Ovary (tissue), 9 donors: Measurements from ENCODE around the gene SYNPO. TPM values are rescaled to one million over a fixed set of nuclear protein-coding genes. Genes with fewer than 3 reads are reported as not detected.

ENCODE experiments used
- DNase-seq, 5 donors: peaks; one replicate each; pipeline ENCODE4 v3.0.0-alpha.2; 2019 to 2020
- H3K27ac ChIP-seq, 2 donors: fragments of 200-600 bp; one replicate each; pipeline versions ENCODE4 v1.5.1 to v1.8.0; 2019 to 2022
- H3K27me3 ChIP-seq: fragments of 200-600 bp; one replicate; pipeline ENCODE4 v1.8.0; 2022
- H3K36me3 ChIP-seq: fragments of 200-600 bp; sonication (generic); one replicate; pipeline ENCODE4 v1.5.1; 2019
- H3K4me1 ChIP-seq: one replicate; pipeline ENCODE4 v1.8.1; 2013; ENCODE audit warnings: mild to moderate bottlenecking, moderate library complexity; ENCODE audit not compliant: insufficient read depth
- H3K4me3 ChIP-seq: fragments of 200-600 bp; sonication (generic); one replicate; pipeline ENCODE4 v1.5.1; 2017
- H3K9me3 ChIP-seq, 2 donors: fragments of 200-600 bp in 1 of 2; sonication (generic) in 1 of 2; one replicate each; pipeline versions ENCODE4 v1.5.1 to v1.8.1; 2013 to 2019; ENCODE audit warnings: mild to moderate bottlenecking in 1 of 2, moderate library complexity in 1 of 2
- EP300 ChIP-seq: sonication (generic); formaldehyde crosslinking; IDR thresholded peaks from one replicate; pipeline ENCODE4 v1.6.1; 2017; ENCODE audit warnings: antibody characterized with exemption
- POLR2A ChIP-seq: fragments of 450-650 bp; IDR thresholded peaks from one replicate; pipeline ENCODE4 v1.6.1; 2017; ENCODE audit warnings: antibody characterized with exemption, mild to moderate bottlenecking, moderate library complexity
- WGBS, 3 donors: extraction: QIAGEN DNeasy Blood & Tissue Kit in 1 of 3; methylation state at CpG; one replicate each; pipeline versions ENCODE4 v1.1.5 to v1.1.7; 2013 to 2017; 5-methylcytosine and 5-hydroxymethylcytosine counted together
- intact Hi-C, 4 donors: fragments of 100-400 bp; cut with DNase I; formaldehyde crosslinking; loops; one replicate each; pipeline versions ENCODE4 v1.11.0 to v1.15.1; 2022 to 2023
- polyA plus RNA-seq, 2 donors: library from polyadenylated mRNA; stranded (reverse); fragments of 200-250 nt in 1 of 2; fragments of 350-450 nt in 1 of 2; fragmentation: Illumina TruSeq in 1 of 2; extraction: RNeasy Lipid Tissue Mini Kit (QIAGEN cat#74804) in 1 of 2; gene quantifications; one replicate each; pipeline ENCODE4 v1.2.3, GENCODE V29; 2013 to 2014
- total RNA-seq, 7 donors: library from RNA; depleted of rRNA in 2 of 7; stranded (reverse); fragments of >200 nt in 2 of 7; fragmentation: NEBNext Ultra II Directional in 3 of 7; extraction: Animal tissue kit (Norgen Biotek cat#: 25700) in 3 of 7; gene quantifications; one replicate each; pipeline versions ENCODE4 v1.1.0 to v1.2.4, GENCODE V29; 2016 to 2023
- TF ChIP-seq, protein P1 (sequence below), 3 donors: fragments of 450-650 bp in 2 of 3; fragments of 200-600 bp in 1 of 3; IDR thresholded peaks; one replicate each; pipeline versions ENCODE4 v1.5.1 to v1.8.0; 2016 to 2022; ENCODE audit warnings: antibody characterized with exemption in 3 of 3, mild to moderate bottlenecking in 1 of 3
- donor health status: DM: no; HTN: no; CAD: no; lungs with moderate emphysema.
- donor health status: DM: no; HTN: no; CAD: no.
- donor health status: Bipolar disorder and iron deficiency.
- donor health status: DM: yes; HTN: yes; CAD: no.
- donor health status: DM: no; HTN: no; CAD: no.
- donor health status: DM: yes; HTN: yes; CAD: no.

SYNPO gene
- total and polyA plus RNA-seq, 9 donors: 8.3 to 174 (median 70.2) TPM

DNA sequence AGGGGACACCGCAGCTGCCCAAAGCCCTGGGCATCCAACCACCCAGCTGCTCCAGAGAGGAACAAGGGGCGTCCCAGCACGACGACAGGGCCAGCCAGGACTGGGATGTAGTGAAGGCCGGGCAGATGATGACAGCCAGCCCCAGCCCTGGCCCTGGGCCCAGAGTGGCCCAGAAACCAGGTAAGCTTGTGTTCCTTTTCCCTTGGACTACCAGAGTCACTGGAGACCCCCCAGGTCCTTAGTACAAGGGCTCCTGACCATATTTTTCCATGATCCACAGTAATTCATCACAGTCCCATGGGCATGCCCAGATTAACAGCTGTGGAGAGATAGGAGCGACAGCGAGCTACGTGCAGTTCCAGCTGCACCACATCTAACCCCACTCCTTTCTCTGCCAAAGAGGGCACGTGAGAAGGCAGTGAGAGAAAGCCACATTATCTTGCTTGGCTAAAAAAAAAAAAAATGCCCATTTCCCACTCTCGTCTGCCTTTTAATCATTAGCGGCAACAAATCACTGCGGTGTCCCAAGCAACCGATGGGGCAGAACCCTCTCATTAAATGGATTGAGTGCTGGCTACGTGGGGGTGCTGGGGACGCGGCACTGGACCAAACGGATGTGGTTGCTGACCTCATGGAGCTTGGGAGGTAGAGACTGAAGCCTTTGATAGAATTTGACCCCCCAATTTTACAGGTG lies 21.7 kb upstream of the SYNPO start:
- WGBS, 3 donors: 26 to 38% (median 33%) methylated on average over 17 of the region's 17 CpGs
- peaks cover 48% of the 10 kb centered on the region for H3K4me1 ChIP-seq
- H3K4me3 ChIP-seq: no peak overlapping the region
- TF ChIP-seq EP300 (no peak), POLR2A (no peak)
- TF ChIP-seq, protein P1, sequence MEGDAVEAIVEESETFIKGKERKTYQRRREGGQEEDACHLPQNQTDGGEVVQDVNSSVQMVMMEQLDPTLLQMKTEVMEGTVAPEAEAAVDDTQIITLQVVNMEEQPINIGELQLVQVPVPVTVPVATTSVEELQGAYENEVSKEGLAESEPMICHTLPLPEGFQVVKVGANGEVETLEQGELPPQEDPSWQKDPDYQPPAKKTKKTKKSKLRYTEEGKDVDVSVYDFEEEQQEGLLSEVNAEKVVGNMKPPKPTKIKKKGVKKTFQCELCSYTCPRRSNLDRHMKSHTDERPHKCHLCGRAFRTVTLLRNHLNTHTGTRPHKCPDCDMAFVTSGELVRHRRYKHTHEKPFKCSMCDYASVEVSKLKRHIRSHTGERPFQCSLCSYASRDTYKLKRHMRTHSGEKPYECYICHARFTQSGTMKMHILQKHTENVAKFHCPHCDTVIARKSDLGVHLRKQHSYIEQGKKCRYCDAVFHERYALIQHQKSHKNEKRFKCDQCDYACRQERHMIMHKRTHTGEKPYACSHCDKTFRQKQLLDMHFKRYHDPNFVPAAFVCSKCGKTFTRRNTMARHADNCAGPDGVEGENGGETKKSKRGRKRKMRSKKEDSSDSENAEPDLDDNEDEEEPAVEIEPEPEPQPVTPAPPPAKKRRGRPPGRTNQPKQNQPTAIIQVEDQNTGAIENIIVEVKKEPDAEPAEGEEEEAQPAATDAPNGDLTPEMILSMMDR (IDR thresholded peaks at IDR 0.05): no peak
- H3K9me3 ChIP-seq: no peaks in the 10 kb centered on the region
- DNase-seq: peak in 4 of 5 donors; percentile 48 to 66 (median 61)
- H3K36me3 ChIP-seq: no peaks in the 10 kb centered on the region
- peak overlapping the region in 1 of 2 donors; percentile 64 for H3K27ac ChIP-seq
- intact Hi-C loops: no loop called here
- no peaks in the 10 kb centered on the region for H3K27me3 ChIP-seq

DNA sequence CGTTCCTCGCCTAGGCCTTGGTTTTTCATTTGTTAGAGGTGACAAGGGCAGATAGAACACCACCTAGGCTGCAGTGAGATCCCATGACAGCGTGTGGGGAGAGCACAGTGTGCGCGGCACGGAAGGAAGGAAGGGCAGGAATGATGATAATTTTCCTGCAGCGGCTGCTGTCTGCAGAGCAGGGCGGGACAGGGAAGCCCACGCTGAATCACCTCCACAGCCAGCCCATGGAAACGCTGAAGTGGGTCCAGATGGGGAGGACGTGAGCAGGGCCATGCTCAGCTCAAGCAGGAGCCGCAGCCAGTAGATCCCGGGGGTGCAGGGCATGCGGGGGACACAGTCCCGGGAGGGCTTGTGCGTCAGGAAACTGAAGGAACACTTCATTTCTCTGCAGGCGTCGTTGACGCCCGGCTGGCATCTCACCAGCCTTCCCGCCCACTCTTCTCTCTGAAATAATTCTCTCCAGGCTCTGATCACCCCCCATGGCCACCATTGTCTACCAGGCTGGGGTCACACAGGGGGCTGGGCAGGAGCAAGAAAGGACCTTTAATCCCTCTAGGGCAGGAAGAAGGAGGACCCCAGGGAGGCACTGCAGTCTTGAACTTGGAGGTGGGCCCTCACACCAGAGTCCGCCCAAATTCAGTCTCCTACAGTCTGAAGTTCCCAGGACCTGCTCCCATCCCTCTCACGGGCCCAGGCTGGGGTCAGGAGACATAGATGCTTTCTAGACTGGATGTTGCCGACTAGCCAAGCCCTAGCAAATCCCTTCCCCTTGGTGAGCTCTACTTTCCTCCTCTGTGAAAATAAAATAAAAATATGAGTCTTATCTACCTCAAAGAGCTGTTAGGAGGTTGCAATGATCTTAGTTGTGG lies 20.9 kb upstream of the SYNPO start:
- Histone ChIP-seq H3K9me3 (no peaks in the 10 kb centered on the region), H3K4me3 (no peak overlapping the region), H3K27me3 (no peaks in the 10 kb centered on the region), H3K27ac (peak overlapping the region in 1 of 2 donors; percentile 64), H3K4me1 (peaks cover 46% of the 10 kb centered on the region), H3K36me3 (no peaks in the 10 kb centered on the region)
- intact Hi-C loops: no loop called here
- 31 to 35% (median 32%) methylated on average over 24 of the region's 24 CpGs for WGBS, 3 donors
- DNase-seq: peak; percentile 58 to 68 (median 64)
- TF ChIP-seq POLR2A (no peak), EP300 (no peak)
- TF ChIP-seq, protein P1 (IDR thresholded peaks at IDR 0.05): no peak

DNA sequence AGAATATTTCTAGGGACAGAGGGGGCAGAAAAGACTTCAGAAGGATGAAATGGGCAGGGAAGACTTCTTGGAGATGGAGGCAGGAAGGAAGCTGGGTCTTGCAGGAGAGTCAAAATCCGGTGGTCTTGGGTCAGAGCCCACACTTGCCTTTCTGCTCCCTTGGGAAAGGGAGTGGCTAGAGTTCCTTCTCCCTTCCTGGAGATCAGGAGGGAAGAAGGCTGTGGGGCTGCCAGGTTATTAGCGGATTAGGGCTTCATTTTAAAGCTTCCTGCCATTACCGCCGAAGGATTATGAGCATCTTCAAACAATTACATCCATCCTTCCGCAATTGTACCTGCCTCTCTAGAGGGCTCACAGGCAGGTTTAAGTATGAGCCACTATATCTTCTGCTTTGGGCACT lies 19.2 kb upstream of the SYNPO start:
- TF ChIP-seq POLR2A: no peak
- no peak for TF ChIP-seq EP300
- TF ChIP-seq, protein P1 (IDR thresholded peaks at IDR 0.05): no peak
- no peak for DNase-seq
- no peak overlapping the region for H3K27ac ChIP-seq
- no peaks in the 10 kb centered on the region for H3K36me3 ChIP-seq
- peaks cover 41% of the 10 kb centered on the region for H3K4me1 ChIP-seq
- WGBS, 3 donors: 70 to 85% (median 80%) methylated on average over 5 of the region's 5 CpGs
- intact Hi-C loops: no loop called here
- no peak overlapping the region for H3K4me3 ChIP-seq
- H3K27me3 ChIP-seq: no peaks in the 10 kb centered on the region
- no peaks in the 10 kb centered on the region for H3K9me3 ChIP-seq

GRCh38 chr5:150622157-150622556 lies 18.3 kb upstream of the SYNPO start:
- no peaks in the 10 kb centered on the region for H3K36me3 ChIP-seq
- TF ChIP-seq, protein P1 (IDR thresholded peaks at IDR 0.05): no peak
- TF ChIP-seq POLR2A (no peak), EP300 (no peak)
- H3K4me3 ChIP-seq: no peak overlapping the region
- peaks cover 41% of the 10 kb centered on the region for H3K4me1 ChIP-seq
- H3K27ac ChIP-seq: no peak overlapping the region
- no peaks in the 10 kb centered on the region for H3K27me3 ChIP-seq
- 32 to 53% (median 49%) methylated on average over 2 of the region's 2 CpGs for WGBS, 3 donors
- intact Hi-C loops: no loop called here
- no peak for DNase-seq
- H3K9me3 ChIP-seq: no peaks in the 10 kb centered on the region
